Ovary (tissue), 9 donors: Measurements from ENCODE around the gene TRRAP. TPM values are rescaled to one million over a fixed set of nuclear protein-coding genes. Genes with fewer than 3 reads are reported as not detected.

Source experiments
- DNase-seq, 5 donors: peaks; one replicate each; pipeline ENCODE4 v3.0.0-alpha.2; 2019 to 2020
- H3K27ac ChIP-seq, 2 donors: fragments of 200-600 bp; one replicate each; pipeline versions ENCODE4 v1.5.1 to v1.8.0; 2019 to 2022
- H3K27me3 ChIP-seq: fragments of 200-600 bp; one replicate; pipeline ENCODE4 v1.8.0; 2022
- H3K36me3 ChIP-seq: fragments of 200-600 bp; sonication (generic); one replicate; pipeline ENCODE4 v1.5.1; 2019
- H3K4me1 ChIP-seq: one replicate; pipeline ENCODE4 v1.8.1; 2013; ENCODE audit warnings: mild to moderate bottlenecking, moderate library complexity; ENCODE audit not compliant: insufficient read depth
- H3K4me3 ChIP-seq: fragments of 200-600 bp; sonication (generic); one replicate; pipeline ENCODE4 v1.5.1; 2017
- H3K9me3 ChIP-seq, 2 donors: fragments of 200-600 bp in 1 of 2; sonication (generic) in 1 of 2; one replicate each; pipeline versions ENCODE4 v1.5.1 to v1.8.1; 2013 to 2019; ENCODE audit warnings: mild to moderate bottlenecking in 1 of 2, moderate library complexity in 1 of 2
- CTCF ChIP-seq, 3 donors: fragments of 450-650 bp in 2 of 3; fragments of 200-600 bp in 1 of 3; IDR thresholded peaks; one replicate each; pipeline versions ENCODE4 v1.5.1 to v1.8.0; 2016 to 2022; ENCODE audit warnings: antibody characterized with exemption in 3 of 3, mild to moderate bottlenecking in 1 of 3
- EP300 ChIP-seq: sonication (generic); formaldehyde crosslinking; IDR thresholded peaks from one replicate; pipeline ENCODE4 v1.6.1; 2017; ENCODE audit warnings: antibody characterized with exemption
- POLR2A ChIP-seq: fragments of 450-650 bp; IDR thresholded peaks from one replicate; pipeline ENCODE4 v1.6.1; 2017; ENCODE audit warnings: antibody characterized with exemption, mild to moderate bottlenecking, moderate library complexity
- WGBS, 3 donors: extraction: QIAGEN DNeasy Blood & Tissue Kit in 1 of 3; methylation state at CpG; one replicate each; pipeline versions ENCODE4 v1.1.5 to v1.1.7; 2013 to 2017; 5-methylcytosine and 5-hydroxymethylcytosine counted together
- intact Hi-C, 4 donors: fragments of 100-400 bp; cut with DNase I; formaldehyde crosslinking; loops; one replicate each; pipeline versions ENCODE4 v1.11.0 to v1.15.1; 2022 to 2023
- polyA plus RNA-seq, 2 donors: library from polyadenylated mRNA; stranded (reverse); fragments of 200-250 nt in 1 of 2; fragments of 350-450 nt in 1 of 2; fragmentation: Illumina TruSeq in 1 of 2; extraction: RNeasy Lipid Tissue Mini Kit (QIAGEN cat#74804) in 1 of 2; gene quantifications; one replicate each; pipeline ENCODE4 v1.2.3, GENCODE V29; 2013 to 2014
- total RNA-seq, 7 donors: library from RNA; depleted of rRNA in 2 of 7; stranded (reverse); fragments of >200 nt in 2 of 7; fragmentation: NEBNext Ultra II Directional in 3 of 7; extraction: Animal tissue kit (Norgen Biotek cat#: 25700) in 3 of 7; gene quantifications; one replicate each; pipeline versions ENCODE4 v1.1.0 to v1.2.4, GENCODE V29; 2016 to 2023
- donor health status: DM: no; HTN: no; CAD: no; lungs with moderate emphysema.
- donor health status: DM: no; HTN: no; CAD: no.
- donor health status: Bipolar disorder and iron deficiency.
- donor health status: DM: yes; HTN: yes; CAD: no.
- donor health status: DM: no; HTN: no; CAD: no.
- donor health status: DM: yes; HTN: yes; CAD: no.

The TRRAP gene
- total and polyA plus RNA-seq, 9 donors: 15.9 to 47.9 (median 36.6) TPM

GRCh38 chr7:98864731-98865453, 13.4 kb upstream of the TRRAP start:
- no peak for DNase-seq

GRCh38 chr7:98866351-98866750, 12.0 kb upstream of the TRRAP start:
- no peak for DNase-seq
- no peaks in the 10 kb centered on the region for H3K4me1 ChIP-seq
- no peaks in the 10 kb centered on the region for H3K27me3 ChIP-seq
- H3K4me3 ChIP-seq: no peak overlapping the region
- H3K9me3 ChIP-seq: no peaks in the 10 kb centered on the region
- no peaks in the 10 kb centered on the region for H3K36me3 ChIP-seq
- TF ChIP-seq POLR2A: no peak
- TF ChIP-seq EP300: no peak
- TF ChIP-seq CTCF (IDR thresholded peaks at IDR 0.05): no peak
- intact Hi-C loops: no loop called here
- no peak overlapping the region for H3K27ac ChIP-seq
- 93% methylated on average over 12 of the region's 12 CpGs for WGBS, 3 donors

More at GRCh38 chr7:98864731-98865453, 13.4 kb upstream of the TRRAP start:
- H3K27ac ChIP-seq: no peak overlapping the region
- H3K27me3 ChIP-seq: no peaks in the 10 kb centered on the region
- no peaks in the 10 kb centered on the region for H3K36me3 ChIP-seq
- no peaks in the 10 kb centered on the region for H3K9me3 ChIP-seq
- no peak overlapping the region for H3K4me3 ChIP-seq
- intact Hi-C loops: no loop called here
- TF ChIP-seq CTCF (IDR thresholded peaks at IDR 0.05) (no peak), EP300 (no peak), POLR2A (no peak)
- WGBS, 3 donors: 62 to 71% (median 67%) methylated on average over 14 of the region's 14 CpGs
- no peaks in the 10 kb centered on the region for H3K4me1 ChIP-seq

- Histone ChIP-seq H3K9me3 (no peaks in the 10 kb centered on the region), H3K4me1 (no peaks in the 10 kb centered on the region), H3K36me3 (no peaks in the 10 kb centered on the region), H3K27ac (no peak overlapping the region), H3K27me3 (no peaks in the 10 kb centered on the region), H3K4me3 (no peak overlapping the region)
- DNase-seq: no peak
- TF ChIP-seq EP300 (no peak), POLR2A (no peak), CTCF (IDR thresholded peaks at IDR 0.05) (no peak)
- 92 to 93% (median 92%) methylated on average over 7 of the region's 7 CpGs for WGBS, 3 donors
- intact Hi-C loops: no loop called here
Observed at GRCh38 chr7:98866765-98867164, 11.6 kb upstream of the TRRAP start.

GRCh38 chr7:98868450-98868849, 9.9 kb upstream of the TRRAP start:
- no peak overlapping the region for H3K27ac ChIP-seq
- H3K27me3 ChIP-seq: no peaks in the 10 kb centered on the region
- no peaks in the 10 kb centered on the region for H3K36me3 ChIP-seq
- DNase-seq: no peak
- no peaks in the 10 kb centered on the region for H3K9me3 ChIP-seq
- intact Hi-C loops: no loop called here
- TF ChIP-seq CTCF (IDR thresholded peaks at IDR 0.05) (no peak), EP300 (no peak), POLR2A (no peak)
- WGBS, 3 donors: 84 to 87% (median 84%) methylated on average over 2 of the region's 2 CpGs
- no peak overlapping the region for H3K4me3 ChIP-seq
- H3K4me1 ChIP-seq: no peaks in the 10 kb centered on the region
